DOHH2 (cell line): ENCODE results near the gene S100Z.

ENCODE experiments used
- H3F3A ChIP-seq: fragments of 200-600 bp; sonication (generic), shearing (Covaris generic); 2 replicates; pipeline ENCODE4 v1.6.0; 2016; ENCODE audit warnings: antibody characterized with exemption, mild to moderate bottlenecking; ENCODE audit not compliant: control insufficient read depth, insufficient read depth
- H3K27ac ChIP-seq: fragments of 200-600 bp; sonication (generic); 2 replicates; pipeline ENCODE4 v1.5.1; 2014; ENCODE audit warnings: low read depth, mild to moderate bottlenecking, low read length, moderate library complexity
- H3K27me3 ChIP-seq: fragments of 200-600 bp; sonication (generic); 2 replicates; pipeline ENCODE4 v1.6.1; 2014; ENCODE audit warnings: mild to moderate bottlenecking, low read length, mixed read lengths; ENCODE audit not compliant: control insufficient read depth
- H3K36me3 ChIP-seq: fragments of 200-600 bp; sonication (generic); 2 replicates; pipeline ENCODE4 v1.6.1; 2014; ENCODE audit warnings: mild to moderate bottlenecking, low read length, moderate library complexity, mixed read lengths; ENCODE audit not compliant: control insufficient read depth
- H3K4me1 ChIP-seq: fragments of 200-600 bp; sonication (generic); 2 replicates; pipeline ENCODE4 v1.6.1; 2014; ENCODE audit warnings: mild to moderate bottlenecking, low read length, mixed read lengths; ENCODE audit not compliant: control insufficient read depth
- H3K4me2 ChIP-seq: fragments of 200-600 bp; sonication (generic); 2 replicates; pipeline ENCODE4 v1.6.0; 2014; ENCODE audit warnings: mild to moderate bottlenecking, low read length, moderate library complexity
- H3K4me3 ChIP-seq: fragments of 200-600 bp; sonication (generic); 2 replicates; pipeline ENCODE4 v1.5.1; 2014; ENCODE audit warnings: mild to moderate bottlenecking, low read length, mixed read lengths
- H3K79me2 ChIP-seq: fragments of 200-600 bp; sonication (generic); 2 replicates; pipeline ENCODE4 v1.6.1; 2014; ENCODE audit warnings: mild to moderate bottlenecking, low read length, mixed read lengths; ENCODE audit not compliant: control insufficient read depth
- H3K9me2 ChIP-seq: fragments of 200-600 bp; sonication (generic); replicated peaks from 2 replicates; pipeline ENCODE4 v1.6.1; 2014; ENCODE audit warnings: mild to moderate bottlenecking, low read length, mixed read lengths; ENCODE audit not compliant: control insufficient read depth
- H3K9me3 ChIP-seq: fragments of 200-600 bp; sonication (generic); 2 replicates; pipeline ENCODE4 v1.6.1; 2014; ENCODE audit warnings: antibody characterized with exemption, low read length, mixed read lengths; ENCODE audit not compliant: control insufficient read depth, insufficient read depth
- H4K20me1 ChIP-seq: fragments of 200-600 bp; sonication (generic); 2 replicates; pipeline ENCODE4 v1.6.0; 2014; ENCODE audit warnings: low read depth, mild to moderate bottlenecking, antibody characterized with exemption, low read length, moderate library complexity; ENCODE audit not compliant: control insufficient read depth, insufficient read depth
- EZH2phosphoT487 ChIP-seq: fragments of 200-600 bp; sonication (generic); IDR thresholded peaks from 2 replicates; pipeline ENCODE4 v1.6.1; 2017; ENCODE audit warnings: borderline replicate concordance, mild to moderate bottlenecking, antibody characterized with exemption, low read length, moderate library complexity, mixed read lengths
- TF ChIP-seq, protein P1 (sequence below): fragments of 200-600 bp; sonication (generic); IDR thresholded peaks from one replicate; pipeline ENCODE4 v1.5.1; 2014; ENCODE audit warnings: antibody characterized with exemption, mild to moderate bottlenecking, low read depth, low read length; ENCODE audit not compliant: poor library complexity, severe bottlenecking

S100Z gene

DNA sequence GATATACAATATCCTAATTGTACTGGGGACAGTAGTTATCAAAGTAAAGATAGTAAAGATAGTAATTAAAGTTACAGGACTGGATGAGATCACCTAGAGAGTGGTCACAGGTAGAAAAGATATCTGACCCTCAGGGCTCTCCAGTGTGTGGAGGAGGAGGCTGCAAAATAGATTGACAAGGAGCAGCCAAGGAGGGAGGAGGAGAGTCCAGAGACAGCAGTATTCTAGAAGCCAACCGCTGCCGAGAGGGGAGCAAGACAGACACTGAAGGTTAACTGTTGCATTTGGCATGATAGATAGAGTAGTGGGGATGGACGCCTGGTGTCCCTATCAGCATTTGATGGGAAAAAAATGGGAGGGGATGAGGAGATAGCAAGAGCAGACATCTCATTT, 48.0 kb upstream of the S100Z start:
- TF ChIP-seq, protein P1, sequence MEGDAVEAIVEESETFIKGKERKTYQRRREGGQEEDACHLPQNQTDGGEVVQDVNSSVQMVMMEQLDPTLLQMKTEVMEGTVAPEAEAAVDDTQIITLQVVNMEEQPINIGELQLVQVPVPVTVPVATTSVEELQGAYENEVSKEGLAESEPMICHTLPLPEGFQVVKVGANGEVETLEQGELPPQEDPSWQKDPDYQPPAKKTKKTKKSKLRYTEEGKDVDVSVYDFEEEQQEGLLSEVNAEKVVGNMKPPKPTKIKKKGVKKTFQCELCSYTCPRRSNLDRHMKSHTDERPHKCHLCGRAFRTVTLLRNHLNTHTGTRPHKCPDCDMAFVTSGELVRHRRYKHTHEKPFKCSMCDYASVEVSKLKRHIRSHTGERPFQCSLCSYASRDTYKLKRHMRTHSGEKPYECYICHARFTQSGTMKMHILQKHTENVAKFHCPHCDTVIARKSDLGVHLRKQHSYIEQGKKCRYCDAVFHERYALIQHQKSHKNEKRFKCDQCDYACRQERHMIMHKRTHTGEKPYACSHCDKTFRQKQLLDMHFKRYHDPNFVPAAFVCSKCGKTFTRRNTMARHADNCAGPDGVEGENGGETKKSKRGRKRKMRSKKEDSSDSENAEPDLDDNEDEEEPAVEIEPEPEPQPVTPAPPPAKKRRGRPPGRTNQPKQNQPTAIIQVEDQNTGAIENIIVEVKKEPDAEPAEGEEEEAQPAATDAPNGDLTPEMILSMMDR = no peak
- no peak for TF ChIP-seq EZH2phosphoT487
- H3K27me3 ChIP-seq = no peaks in the 10 kb centered on the region
- H3K4me3 ChIP-seq = no peak overlapping the region
- H3K9me3 ChIP-seq = no peaks in the 10 kb centered on the region
- H4K20me1 ChIP-seq = no peaks in the 10 kb centered on the region
- H3K36me3 ChIP-seq = no peaks in the 10 kb centered on the region
- no peak overlapping the region for H3K4me2 ChIP-seq
- no peaks in the 10 kb centered on the region for H3F3A ChIP-seq
- H3K4me1 ChIP-seq = no peaks in the 10 kb centered on the region
- H3K79me2 ChIP-seq = no peaks in the 10 kb centered on the region
- H3K9me2 ChIP-seq = no peaks in the 10 kb centered on the region
- no peak overlapping the region for H3K27ac ChIP-seq

DNA sequence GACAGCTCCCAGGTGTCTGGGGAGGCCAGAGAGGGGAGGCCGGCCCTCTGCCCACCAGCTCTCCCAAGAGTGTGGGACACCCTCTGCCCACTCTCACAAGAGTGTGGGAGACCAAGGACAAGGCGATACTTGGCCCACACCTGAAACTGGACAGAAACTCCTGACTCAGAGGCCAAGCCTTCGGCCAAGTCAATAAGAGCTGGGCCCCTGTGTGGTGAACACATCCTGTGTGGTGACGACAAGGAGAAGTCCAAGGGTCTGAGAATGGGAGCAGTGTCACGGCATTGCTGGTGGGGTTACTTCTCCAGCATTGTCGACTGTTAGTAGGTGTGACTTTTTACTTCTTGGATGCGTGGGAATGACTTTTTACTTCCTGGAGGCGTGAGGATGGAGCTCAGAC, 45.5 kb upstream of the S100Z start:
- Histone ChIP-seq H3K36me3 (no peaks in the 10 kb centered on the region), H3K4me2 (no peak overlapping the region), H3K27ac (no peak overlapping the region), H3K4me3 (no peak overlapping the region), H3K79me2 (no peaks in the 10 kb centered on the region), H3K9me3 (no peaks in the 10 kb centered on the region), H3K27me3 (no peaks in the 10 kb centered on the region), H4K20me1 (no peaks in the 10 kb centered on the region), H3K4me1 (no peaks in the 10 kb centered on the region), H3K9me2 (no peaks in the 10 kb centered on the region), H3F3A (no peaks in the 10 kb centered on the region)
- TF ChIP-seq EZH2phosphoT487 = no peak
- TF ChIP-seq, protein P1 = no peak

DNA sequence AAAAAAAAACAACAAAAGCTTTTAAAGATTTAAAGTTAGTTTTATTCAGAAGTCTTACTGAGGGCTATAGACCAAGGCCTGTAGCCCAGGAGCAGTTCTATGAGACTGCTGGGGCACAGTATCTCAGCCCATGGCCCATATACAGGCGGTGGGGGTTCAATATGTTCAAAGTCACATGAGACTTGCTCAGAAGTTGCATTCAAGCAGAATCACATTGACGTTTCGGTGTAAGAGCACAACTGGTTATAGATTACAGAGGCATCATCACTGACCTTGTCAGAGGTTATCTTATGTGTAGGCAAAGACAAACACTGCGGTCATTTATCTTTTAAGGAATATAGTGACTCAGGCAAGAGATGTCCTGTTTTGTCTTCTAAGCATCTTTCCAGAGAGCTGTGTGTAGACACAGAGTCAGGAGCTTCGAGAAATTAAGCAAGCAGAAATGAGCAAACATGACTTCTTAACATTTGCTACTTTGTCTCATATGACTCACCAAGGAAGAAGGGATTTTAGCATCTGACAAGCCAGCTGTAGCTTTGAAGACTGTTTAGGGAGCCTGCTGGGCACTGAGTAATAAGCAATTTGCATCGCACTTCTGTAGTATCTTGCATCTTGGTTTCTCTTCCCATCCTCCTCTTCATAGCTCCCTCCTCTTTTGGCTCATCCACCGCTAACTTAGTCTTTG, 43.9 kb upstream of the S100Z start:
- no peak overlapping the region for H3K4me3 ChIP-seq

More for the DNA sequence above, 43.9 kb upstream of the S100Z start:
- TF ChIP-seq, protein P1 = no peak
- TF ChIP-seq EZH2phosphoT487 = no peak
- H3F3A ChIP-seq = no peaks in the 10 kb centered on the region
- no peaks in the 10 kb centered on the region for H4K20me1 ChIP-seq
- H3K4me1 ChIP-seq = no peaks in the 10 kb centered on the region
- no peak overlapping the region for H3K27ac ChIP-seq
- no peaks in the 10 kb centered on the region for H3K9me3 ChIP-seq
- H3K27me3 ChIP-seq = no peaks in the 10 kb centered on the region
- no peaks in the 10 kb centered on the region for H3K36me3 ChIP-seq
- no peaks in the 10 kb centered on the region for H3K9me2 ChIP-seq
- no peaks in the 10 kb centered on the region for H3K79me2 ChIP-seq
- no peak overlapping the region for H3K4me2 ChIP-seq
